ENCODE results near the gene CCDC157. TPM values are rescaled to one million over a fixed set of nuclear protein-coding genes. Genes with fewer than 3 reads are reported as not detected.

The CCDC157 gene
- polyA plus RNA-seq, 1 of the 3 experiments (the other 2 are of a cell fraction): 5.8 TPM

DNA sequence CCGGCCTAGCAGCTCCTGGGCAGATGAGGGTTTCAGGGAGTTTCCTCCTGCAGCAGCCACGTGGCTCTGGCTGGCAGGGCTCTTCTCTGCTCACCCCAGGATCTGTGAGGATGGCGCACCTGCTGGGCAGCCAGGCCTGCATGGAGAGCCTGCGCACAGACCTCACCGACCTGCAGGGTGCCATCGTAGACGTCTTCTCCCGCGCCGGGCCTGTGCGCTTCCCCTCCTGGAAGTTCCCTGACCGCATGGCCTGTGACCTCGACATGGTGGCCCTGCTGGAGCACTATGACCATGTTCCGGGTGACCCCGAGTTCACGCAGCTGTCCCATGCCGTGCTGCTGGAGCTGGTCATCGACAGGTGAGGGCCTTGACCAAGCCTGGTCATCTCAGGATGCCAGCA, 9.1 kb downstream of the CCDC157 start:
- no peaks in the 10 kb centered on the region for H3K9me2 ChIP-seq
- H2AFZ ChIP-seq (ENCODE audit: low read depth): no peak overlapping the region
- no peak overlapping the region for H3K4me3 ChIP-seq (ENCODE audit: low read depth in 2 of 2, low read length in 1 of 2)
- H4K20me1 ChIP-seq (ENCODE audit: insufficient read depth): no peaks in the 10 kb centered on the region
- WGBS (ENCODE audit: low lambda C conversion rate): 100% methylated on average over 1 of the region's 18 CpGs
- no peak overlapping the region for H3K4me2 ChIP-seq
- DNase-seq: no peak
- ChIA-PET CTCF (interaction anchor here (1.3 kb wide), 2 partner anchors 22 to 77 kb away, joined by 3 to 4 read pairs; partner anchors contain the start of genes CASTOR1 and RNF215), POLR2A (interaction anchor here (1.4 kb wide), 1 partner anchor 9 kb away, joined by 4 read pairs; the partner anchor contains the start of genes CCDC157 and SF3A1)
- TF ChIP-seq ZBTB33 (IDR thresholded peaks at IDR 0.05; ENCODE audit: borderline replicate concordance, low read depth) (no peak), NFIC (IDR thresholded peaks at IDR 0.05; ENCODE audit: borderline replicate concordance) (no peak), RFX5 (IDR thresholded peaks at IDR 0.05; ENCODE audit: low read length) (no peak), EZH2phosphoT487 (IDR thresholded peaks at IDR 0.05; ENCODE audit: borderline replicate concordance, low read depth) (no peak), TCF12 (IDR thresholded peaks at IDR 0.05) (no peak), TAF1 (IDR thresholded peaks at IDR 0.05; ENCODE audit: borderline replicate concordance, low read depth, low read length) (no peak), YY1 (IDR thresholded peaks at IDR 0.05; ENCODE audit: low read depth) (no peak), MEF2A (IDR thresholded peaks at IDR 0.05; ENCODE audit: borderline replicate concordance, low read depth) (no peak)
- TF ChIP-seq, protein P1, sequence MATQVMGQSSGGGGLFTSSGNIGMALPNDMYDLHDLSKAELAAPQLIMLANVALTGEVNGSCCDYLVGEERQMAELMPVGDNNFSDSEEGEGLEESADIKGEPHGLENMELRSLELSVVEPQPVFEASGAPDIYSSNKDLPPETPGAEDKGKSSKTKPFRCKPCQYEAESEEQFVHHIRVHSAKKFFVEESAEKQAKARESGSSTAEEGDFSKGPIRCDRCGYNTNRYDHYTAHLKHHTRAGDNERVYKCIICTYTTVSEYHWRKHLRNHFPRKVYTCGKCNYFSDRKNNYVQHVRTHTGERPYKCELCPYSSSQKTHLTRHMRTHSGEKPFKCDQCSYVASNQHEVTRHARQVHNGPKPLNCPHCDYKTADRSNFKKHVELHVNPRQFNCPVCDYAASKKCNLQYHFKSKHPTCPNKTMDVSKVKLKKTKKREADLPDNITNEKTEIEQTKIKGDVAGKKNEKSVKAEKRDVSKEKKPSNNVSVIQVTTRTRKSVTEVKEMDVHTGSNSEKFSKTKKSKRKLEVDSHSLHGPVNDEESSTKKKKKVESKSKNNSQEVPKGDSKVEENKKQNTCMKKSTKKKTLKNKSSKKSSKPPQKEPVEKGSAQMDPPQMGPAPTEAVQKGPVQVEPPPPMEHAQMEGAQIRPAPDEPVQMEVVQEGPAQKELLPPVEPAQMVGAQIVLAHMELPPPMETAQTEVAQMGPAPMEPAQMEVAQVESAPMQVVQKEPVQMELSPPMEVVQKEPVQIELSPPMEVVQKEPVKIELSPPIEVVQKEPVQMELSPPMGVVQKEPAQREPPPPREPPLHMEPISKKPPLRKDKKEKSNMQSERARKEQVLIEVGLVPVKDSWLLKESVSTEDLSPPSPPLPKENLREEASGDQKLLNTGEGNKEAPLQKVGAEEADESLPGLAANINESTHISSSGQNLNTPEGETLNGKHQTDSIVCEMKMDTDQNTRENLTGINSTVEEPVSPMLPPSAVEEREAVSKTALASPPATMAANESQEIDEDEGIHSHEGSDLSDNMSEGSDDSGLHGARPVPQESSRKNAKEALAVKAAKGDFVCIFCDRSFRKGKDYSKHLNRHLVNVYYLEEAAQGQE (IDR thresholded peaks at IDR 0.05; ENCODE audit: low read depth, low read length): no peak
- no peaks in the 10 kb centered on the region for H3K27me3 ChIP-seq (ENCODE audit: insufficient read depth)
- H3K4me1 ChIP-seq (ENCODE audit: control insufficient read depth in 1 of 2, insufficient read depth in 2 of 2, low read depth in 1 of 2, low read length in 1 of 2): peaks cover 0 to 6% of the 10 kb centered on the region in 2 experiments; a peak in 1 of 4 replicates
- no peaks in the 10 kb centered on the region for H3K36me3 ChIP-seq (replicated peaks in 1 of 2; ENCODE audit: control insufficient read depth in 1 of 2, insufficient read depth in 2 of 2, low read length in 1 of 2)
- no peaks in the 10 kb centered on the region for H3F3A ChIP-seq (replicated peaks; ENCODE audit: insufficient read depth)
- H3K9ac ChIP-seq: no peak overlapping the region
- no peaks in the 10 kb centered on the region for H3K79me2 ChIP-seq (ENCODE audit: insufficient read depth)
- no peak overlapping the region for H3K27ac ChIP-seq (ENCODE audit: low read depth in 2 of 2, low read length in 1 of 2)
- no peaks in the 10 kb centered on the region for H3K9me3 ChIP-seq

DNA sequence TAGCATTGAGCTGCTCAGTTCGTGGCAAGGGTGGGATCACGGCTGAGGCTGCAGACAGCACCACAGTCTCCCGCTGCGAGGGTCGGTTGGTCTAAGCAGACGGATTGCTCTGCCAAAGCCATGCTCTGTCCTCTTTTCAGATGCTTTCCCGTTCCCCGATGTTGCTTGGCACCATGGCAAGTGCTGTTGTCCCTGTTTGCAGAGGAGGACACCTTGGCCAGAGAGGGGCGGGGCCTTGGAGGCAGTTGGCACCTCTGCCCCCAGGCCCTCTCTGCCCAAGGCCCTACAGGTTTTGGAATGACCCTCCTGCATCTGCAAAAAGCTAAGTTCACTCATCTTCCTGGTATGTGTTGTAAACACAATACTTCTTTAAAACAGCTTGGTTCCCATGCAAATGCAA, 11.6 kb downstream of the CCDC157 start:
- POLR2A ChIA-PET: interaction anchor here (1.6 kb wide), 1 partner anchor 12 kb away, joined by 6 read pairs; the partner anchor contains the start of genes CCDC157 and SF3A1
- TF ChIP-seq NRF1 (IDR thresholded peaks at IDR 0.05; ENCODE audit: low read depth, low read length): no peak
- no peak for TF ChIP-seq POLR2AphosphoS5 (IDR thresholded peaks at IDR 0.05; ENCODE audit: low read depth, low read length)
- TF ChIP-seq, protein P2, sequence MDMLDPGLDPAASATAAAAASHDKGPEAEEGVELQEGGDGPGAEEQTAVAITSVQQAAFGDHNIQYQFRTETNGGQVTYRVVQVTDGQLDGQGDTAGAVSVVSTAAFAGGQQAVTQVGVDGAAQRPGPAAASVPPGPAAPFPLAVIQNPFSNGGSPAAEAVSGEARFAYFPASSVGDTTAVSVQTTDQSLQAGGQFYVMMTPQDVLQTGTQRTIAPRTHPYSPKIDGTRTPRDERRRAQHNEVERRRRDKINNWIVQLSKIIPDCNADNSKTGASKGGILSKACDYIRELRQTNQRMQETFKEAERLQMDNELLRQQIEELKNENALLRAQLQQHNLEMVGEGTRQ (IDR thresholded peaks at IDR 0.05; ENCODE audit: borderline replicate concordance, low read depth, low read length): no peak
- TF ChIP-seq GATA2 (CRISPR knock-in tag; IDR thresholded peaks at IDR 0.05): no peak
- TF ChIP-seq, protein P3, sequence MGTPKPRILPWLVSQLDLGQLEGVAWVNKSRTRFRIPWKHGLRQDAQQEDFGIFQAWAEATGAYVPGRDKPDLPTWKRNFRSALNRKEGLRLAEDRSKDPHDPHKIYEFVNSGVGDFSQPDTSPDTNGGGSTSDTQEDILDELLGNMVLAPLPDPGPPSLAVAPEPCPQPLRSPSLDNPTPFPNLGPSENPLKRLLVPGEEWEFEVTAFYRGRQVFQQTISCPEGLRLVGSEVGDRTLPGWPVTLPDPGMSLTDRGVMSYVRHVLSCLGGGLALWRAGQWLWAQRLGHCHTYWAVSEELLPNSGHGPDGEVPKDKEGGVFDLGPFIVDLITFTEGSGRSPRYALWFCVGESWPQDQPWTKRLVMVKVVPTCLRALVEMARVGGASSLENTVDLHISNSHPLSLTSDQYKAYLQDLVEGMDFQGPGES (IDR thresholded peaks at IDR 0.05; ENCODE audit: low read depth, low read length): no peak
- no peak for TF ChIP-seq RFX5 (IDR thresholded peaks at IDR 0.05; ENCODE audit: low read length)
- TF ChIP-seq, protein P4, sequence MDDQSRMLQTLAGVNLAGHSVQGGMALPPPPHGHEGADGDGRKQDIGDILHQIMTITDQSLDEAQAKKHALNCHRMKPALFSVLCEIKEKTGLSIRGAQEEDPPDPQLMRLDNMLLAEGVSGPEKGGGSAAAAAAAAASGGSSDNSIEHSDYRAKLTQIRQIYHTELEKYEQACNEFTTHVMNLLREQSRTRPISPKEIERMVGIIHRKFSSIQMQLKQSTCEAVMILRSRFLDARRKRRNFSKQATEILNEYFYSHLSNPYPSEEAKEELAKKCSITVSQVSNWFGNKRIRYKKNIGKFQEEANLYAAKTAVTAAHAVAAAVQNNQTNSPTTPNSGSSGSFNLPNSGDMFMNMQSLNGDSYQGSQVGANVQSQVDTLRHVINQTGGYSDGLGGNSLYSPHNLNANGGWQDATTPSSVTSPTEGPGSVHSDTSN (IDR thresholded peaks at IDR 0.05): no peak
- TF ChIP-seq ELF1 (IDR thresholded peaks at IDR 0.05): no peak
- no peak for TF ChIP-seq YY1 (IDR thresholded peaks at IDR 0.05; ENCODE audit: low read depth)
- no peak for TF ChIP-seq NFIC (IDR thresholded peaks at IDR 0.05; ENCODE audit: borderline replicate concordance)
- TF ChIP-seq, protein P5, sequence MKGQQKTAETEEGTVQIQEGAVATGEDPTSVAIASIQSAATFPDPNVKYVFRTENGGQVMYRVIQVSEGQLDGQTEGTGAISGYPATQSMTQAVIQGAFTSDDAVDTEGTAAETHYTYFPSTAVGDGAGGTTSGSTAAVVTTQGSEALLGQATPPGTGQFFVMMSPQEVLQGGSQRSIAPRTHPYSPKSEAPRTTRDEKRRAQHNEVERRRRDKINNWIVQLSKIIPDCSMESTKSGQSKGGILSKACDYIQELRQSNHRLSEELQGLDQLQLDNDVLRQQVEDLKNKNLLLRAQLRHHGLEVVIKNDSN (IDR thresholded peaks at IDR 0.05; ENCODE audit: borderline replicate concordance, low read depth): no peak

More for the DNA sequence above, 11.6 kb downstream of the CCDC157 start:
- WGBS (ENCODE audit: low lambda C conversion rate): 90% methylated on average over 3 of the region's 9 CpGs
- Histone ChIP-seq H3F3A (replicated peaks; ENCODE audit: insufficient read depth) (no peaks in the 10 kb centered on the region), H3K4me2 (no peak overlapping the region), H3K36me3 (replicated peaks in 1 of 2; ENCODE audit: control insufficient read depth in 1 of 2, insufficient read depth in 2 of 2, low read length in 1 of 2) (no peaks in the 10 kb centered on the region), H2AFZ (ENCODE audit: low read depth) (no peak overlapping the region), H3K4me3 (ENCODE audit: low read depth in 2 of 2, low read length in 1 of 2) (no peak overlapping the region), H3K79me2 (ENCODE audit: insufficient read depth) (no peaks in the 10 kb centered on the region), H3K27me3 (ENCODE audit: insufficient read depth) (no peaks in the 10 kb centered on the region), H3K9me2 (no peaks in the 10 kb centered on the region), H3K9me3 (no peaks in the 10 kb centered on the region), H3K27ac (ENCODE audit: low read depth in 2 of 2, low read length in 1 of 2) (no peak overlapping the region), H4K20me1 (ENCODE audit: insufficient read depth) (no peaks in the 10 kb centered on the region), H3K9ac (no peak overlapping the region), H3K4me1 (ENCODE audit: control insufficient read depth in 1 of 2, insufficient read depth in 2 of 2, low read depth in 1 of 2, low read length in 1 of 2) (peaks cover 0 to 8% of the 10 kb centered on the region in 2 experiments; a peak in 1 of 4 replicates)
- CTCF ChIA-PET: interaction anchor here (1.0 to 1.4 kb wide), 2 partner anchors 11 to 19 kb away, joined by 3 read pairs; partner anchors contain the start of genes CCDC157, RNF215 and SF3A1
- no peak for DNase-seq
